ENCODE results near the gene CDADC1.
"Not testable (repeated sequence)": the region's sequence is repeated elsewhere in the genome, so short reads cannot be mapped to it uniquely, and the experiment has no call there.

The CDADC1 gene

DNA sequence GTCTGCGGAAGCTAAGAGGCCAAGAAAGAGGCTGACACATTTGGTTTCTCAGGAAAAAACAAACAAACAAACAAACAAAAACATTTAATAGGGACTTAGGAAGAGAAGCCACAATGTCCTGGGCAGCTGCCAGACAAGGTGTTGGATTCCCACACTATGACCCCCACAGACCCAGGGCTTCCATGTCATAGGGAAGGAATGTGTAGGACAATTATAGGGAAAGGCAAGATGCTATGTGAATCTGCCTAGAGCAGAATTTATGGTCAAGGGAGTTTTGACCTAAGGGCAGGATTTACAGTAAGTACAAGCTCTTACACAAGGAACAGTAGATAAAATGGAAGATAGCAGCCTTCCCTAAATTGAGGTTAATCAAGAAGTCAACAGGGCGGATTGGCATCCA is 9.1 kb upstream of the CDADC1 start:
- no peak for DNase-seq (ENCODE audit: low read depth)

GRCh38 chr13:49240017-49240416 is 7.7 kb upstream of the CDADC1 start:
- DNase-seq (ENCODE audit: low read depth): peak; percentile 16

DNA sequence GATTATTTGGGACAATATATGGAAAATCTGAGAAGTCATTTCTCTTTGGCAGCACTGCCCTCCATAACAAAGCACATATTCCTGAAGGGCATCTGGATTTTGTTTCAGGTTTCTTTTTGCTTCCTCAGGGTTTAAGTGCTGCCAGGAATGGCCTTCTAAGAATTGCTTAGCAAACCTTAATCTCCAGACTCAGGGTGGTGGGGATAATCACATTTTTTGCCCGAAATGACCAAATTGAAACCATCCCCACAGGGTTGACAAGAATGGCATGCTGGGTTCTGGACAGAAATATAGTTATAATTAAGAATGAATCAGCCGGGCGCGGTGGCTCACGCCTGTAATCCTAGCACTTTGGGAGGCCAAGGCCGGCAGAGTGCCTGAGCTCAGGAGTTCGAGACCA is 6.4 kb upstream of the CDADC1 start:
- DNase-seq (ENCODE audit: low read depth): no peak

GRCh38 chr13:49245101-49245500 is 2.6 kb upstream of the CDADC1 start:
- no peak for DNase-seq (ENCODE audit: low read depth)

- DNase-seq (ENCODE audit: low read depth): no peak
These were observed 679 bp upstream of the CDADC1 start for GRCh38 chr13:49246850-49247642.

- DNase-seq (ENCODE audit: low read depth): no peak
These were observed 887 bp downstream of the CDADC1 start for GRCh38 chr13:49248622-49249002.

DNA sequence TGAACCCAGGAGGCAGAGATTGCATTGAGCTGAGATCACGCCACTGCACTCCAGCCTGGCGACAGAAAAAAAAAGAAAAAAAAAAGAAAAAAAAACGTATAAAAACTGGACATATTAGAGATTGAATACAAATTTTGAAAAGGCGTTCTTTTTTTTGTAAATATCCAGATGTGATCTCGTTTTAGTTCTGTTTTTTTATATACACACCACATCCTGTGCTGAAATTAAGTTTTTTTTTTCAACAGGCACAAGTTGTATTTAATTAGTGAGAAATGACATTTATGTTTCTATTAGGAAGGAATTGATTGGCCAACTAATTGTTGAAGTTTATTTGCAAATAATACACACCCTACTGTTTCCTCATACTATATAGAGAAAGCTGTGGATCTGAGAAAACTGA is 3.6 kb downstream of the CDADC1 start:
- DNase-seq (ENCODE audit: low read depth): no peak

GRCh38 chr13:49253310-49253709 is 5.6 kb downstream of the CDADC1 start:
- no peak for DNase-seq (ENCODE audit: low read depth)

DNA sequence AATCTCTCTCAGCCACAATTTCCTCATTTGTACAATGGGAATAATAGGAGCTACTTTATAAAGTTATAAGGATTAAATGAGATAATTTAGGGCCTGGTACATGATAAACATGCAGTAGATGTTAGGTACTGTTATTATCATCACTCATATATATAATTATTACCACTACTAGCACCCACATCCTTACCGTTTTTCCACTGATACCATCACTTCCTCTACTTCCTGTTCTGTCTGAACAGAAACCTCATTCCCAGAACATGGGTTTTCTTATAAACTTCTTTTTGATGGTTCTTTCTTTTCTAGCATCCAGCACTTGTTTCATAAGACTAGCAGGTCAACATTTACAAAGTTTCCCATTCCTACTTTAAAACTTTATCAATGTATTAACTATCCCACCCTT is 6.3 kb downstream of the CDADC1 start:
- no peak for DNase-seq (ENCODE audit: low read depth)

- no peak for DNase-seq (ENCODE audit: low read depth)
These were observed 9.1 kb downstream of the CDADC1 start for GRCh38 chr13:49256841-49257240.

DNA sequence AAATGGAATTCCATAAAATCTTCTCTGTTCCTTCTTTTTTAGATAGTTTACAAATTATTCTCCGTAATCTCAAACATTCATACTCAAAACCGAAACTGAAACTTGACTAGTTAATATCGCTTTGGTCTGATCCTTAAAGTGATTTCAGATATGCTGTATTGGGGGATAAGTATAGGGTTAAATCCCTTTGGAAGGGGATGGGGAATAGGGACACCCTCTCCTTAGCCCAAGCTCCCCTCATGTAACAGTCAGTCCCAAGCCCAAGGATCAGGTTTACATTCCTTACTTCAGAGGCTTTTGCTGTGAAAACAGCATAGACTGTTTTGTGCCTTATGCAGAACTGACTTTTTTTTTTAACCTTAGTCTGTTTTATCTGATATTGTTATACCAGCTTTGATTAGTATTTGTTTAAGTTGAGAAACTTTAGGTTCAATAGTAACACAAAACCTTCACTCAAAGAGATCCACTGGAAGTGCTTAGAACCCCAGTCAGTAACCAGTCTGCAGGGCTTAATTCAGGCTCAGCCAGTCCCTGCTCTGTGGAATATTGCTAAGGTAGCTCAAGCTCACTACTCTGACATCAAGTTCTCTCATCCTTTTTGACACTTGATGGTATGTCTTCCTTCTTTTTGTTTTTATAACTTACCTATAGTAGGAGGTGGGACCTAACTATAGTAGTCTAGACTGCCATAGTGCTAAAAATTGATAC is 10.5 kb downstream of the CDADC1 start:
- no peak for DNase-seq (ENCODE audit: low read depth)

DNA sequence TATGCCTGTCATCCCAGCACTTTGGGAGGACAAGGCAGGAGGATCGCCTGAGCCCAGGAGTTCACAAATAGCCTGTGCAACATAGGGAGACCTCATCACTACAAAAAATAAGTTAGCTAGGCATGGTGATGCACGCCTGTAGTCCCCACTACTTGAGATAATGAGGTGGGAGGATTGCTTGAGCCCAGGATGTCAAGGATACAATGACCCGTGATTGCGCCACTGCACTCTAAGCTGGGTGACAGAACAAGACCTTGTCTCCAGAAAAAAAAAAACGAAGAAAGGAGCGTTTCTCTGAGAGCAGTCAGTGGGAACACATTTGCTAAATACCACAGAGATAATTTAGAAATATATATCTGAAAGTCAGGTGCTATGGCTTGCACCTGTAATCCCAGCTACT is 11.9 kb downstream of the CDADC1 start:
- no peak for DNase-seq (ENCODE audit: low read depth)

GRCh38 chr13:49262634-49263033 is 14.9 kb downstream of the CDADC1 start:
- DNase-seq (ENCODE audit: low read depth): no peak

DNA sequence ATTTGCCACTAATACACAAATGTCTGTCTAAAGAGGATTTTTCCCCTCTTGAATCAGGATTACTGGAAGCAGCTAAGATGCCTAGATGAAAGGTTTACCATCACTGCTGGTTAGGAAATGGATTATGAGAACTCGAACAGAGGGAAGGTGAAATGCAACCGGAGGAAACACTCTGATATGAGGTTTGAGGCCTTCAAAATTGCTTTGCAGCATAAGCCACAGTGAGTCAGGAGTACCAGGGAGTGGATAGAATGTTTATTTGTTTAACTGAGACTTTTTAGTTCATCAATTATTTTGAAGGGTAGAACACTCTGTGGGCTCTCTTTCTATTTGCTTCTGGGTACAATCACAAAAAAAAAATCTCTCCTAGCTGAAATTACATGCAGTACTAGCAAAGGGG is 18.1 kb downstream of the CDADC1 start:
- DNase-seq (ENCODE audit: low read depth): no peak

GRCh38 chr13:49271264-49271663 is 23.5 kb downstream of the CDADC1 start:
- DNase-seq (ENCODE audit: low read depth): no peak

DNA sequence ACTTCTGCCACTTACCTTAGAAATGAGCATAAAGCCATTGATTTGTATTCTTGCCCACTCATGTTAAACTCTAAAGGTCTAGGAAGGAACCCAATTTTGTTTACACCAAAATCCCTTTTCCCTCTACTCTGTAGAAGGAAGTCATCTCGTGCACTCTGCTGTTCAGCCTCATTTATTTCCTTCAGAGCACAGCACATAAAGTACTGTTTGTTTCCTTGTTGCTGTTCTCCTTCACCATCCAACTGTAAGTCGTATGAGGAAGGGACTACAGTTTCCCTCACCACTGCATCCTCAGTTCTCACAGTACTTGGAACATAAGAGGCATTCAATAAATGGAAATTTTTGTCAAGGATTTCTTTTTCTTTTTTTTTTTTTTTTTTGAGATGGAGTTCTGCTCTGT is 24.6 kb downstream of the CDADC1 start:
- DNase-seq (ENCODE audit: low read depth): no peak

- no peak for DNase-seq (ENCODE audit: low read depth)
These were observed 30.5 kb downstream of the CDADC1 start for GRCh38 chr13:49278211-49278610.

GRCh38 chr13:49279112-49279511 is 31.4 kb downstream of the CDADC1 start:
- no peak for DNase-seq (ENCODE audit: low read depth)

GRCh38 chr13:49279885-49280284 is 32.2 kb downstream of the CDADC1 start:
- DNase-seq (ENCODE audit: low read depth): no peak

DNA sequence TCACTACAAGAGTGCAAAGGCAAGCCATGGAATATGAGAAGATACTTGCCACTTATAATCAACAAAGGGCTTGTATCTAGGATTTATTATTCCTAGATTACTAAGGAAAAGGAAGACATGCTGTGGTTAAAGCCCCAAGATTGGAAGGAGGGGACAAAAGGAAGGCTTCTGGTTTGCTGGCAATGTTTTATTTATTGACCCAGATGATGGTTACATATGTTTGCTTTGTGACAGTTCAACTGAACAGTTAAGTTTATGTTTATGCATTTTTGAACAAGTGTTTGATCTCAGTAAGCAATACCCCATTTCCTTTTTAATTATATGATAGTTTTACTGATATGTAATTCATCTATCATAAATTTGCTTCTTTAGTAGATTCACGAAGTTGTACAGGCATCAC is 40.3 kb downstream of the CDADC1 start:
- no peak for DNase-seq (ENCODE audit: low read depth)

- no peak for DNase-seq (ENCODE audit: low read depth)
These were observed 40.7 kb downstream of the CDADC1 start for GRCh38 chr13:49288458-49288857.

DNA sequence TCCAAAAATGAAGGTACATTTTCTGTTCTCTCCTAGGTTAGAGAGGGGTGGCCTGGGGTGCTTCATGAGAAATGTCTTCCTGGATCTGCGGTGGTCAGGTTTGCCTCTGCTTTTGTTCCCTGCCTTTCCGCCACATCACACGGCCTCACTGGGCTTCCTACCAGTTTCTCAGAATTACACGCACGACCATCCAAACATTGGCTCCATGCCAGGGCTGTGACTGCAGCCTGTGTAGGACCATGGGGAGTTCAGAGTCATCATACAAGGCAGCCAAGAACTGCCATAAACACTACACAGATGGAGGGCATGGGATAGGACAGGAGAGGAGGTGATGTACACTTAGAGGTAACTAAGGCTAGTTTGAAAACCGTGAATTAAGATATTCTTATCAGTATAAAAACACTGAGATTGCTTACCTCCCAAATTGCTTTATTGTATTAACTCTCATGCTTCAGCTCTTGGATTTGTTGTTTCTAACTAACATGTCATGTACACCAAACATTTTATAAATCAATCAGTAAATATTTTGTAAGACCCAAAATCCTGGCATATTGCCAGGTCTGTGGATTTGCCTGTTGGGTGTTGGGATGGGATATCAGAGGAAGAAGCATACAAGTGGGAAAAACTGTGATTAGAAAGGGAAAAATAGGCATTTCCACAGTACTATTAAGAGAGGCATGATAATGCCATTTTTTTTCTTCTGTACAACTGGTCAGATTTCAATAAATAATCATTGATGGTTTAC is 45.2 kb downstream of the CDADC1 start:
- no peak for DNase-seq (ENCODE audit: low read depth)

DNA sequence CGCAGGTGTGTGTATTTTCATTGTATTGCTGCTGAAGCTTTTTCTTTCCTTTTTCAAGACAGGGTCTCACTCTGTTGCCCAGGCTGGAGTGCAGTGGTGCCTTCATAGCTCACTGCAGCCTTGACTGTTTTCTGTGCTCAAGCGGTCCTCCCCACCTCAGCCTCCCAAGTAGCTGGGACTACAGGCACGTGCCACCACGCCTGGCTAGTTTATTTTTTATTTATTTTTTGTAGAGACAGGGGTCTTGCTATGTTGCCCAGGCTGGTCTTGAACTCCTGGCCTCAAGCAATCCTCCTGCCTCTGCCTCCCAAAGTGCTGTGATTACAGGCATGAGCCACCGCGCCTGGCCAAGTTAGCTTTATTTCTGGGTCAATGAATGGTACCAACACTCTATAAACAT is 47.0 kb downstream of the CDADC1 start:
- DNase-seq (ENCODE audit: low read depth): not testable (repeated sequence)

Measured in activated T-cell treated with anti-CD3 and anti-CD28 coated beads for 1 hour (primary cell).